ENCODE measurements around the gene RYR2. TPM values are rescaled to one million over a fixed set of nuclear protein-coding genes. Genes with fewer than 3 reads are reported as not detected.
"Not testable (repeated sequence)": the region's sequence is repeated elsewhere in the genome, so short reads cannot be mapped to it uniquely, and the experiment has no call there.

Gene RYR2
- total and polyA plus RNA-seq, 4 donors: 2.6 to 128 (median 17.7) TPM

DNA sequence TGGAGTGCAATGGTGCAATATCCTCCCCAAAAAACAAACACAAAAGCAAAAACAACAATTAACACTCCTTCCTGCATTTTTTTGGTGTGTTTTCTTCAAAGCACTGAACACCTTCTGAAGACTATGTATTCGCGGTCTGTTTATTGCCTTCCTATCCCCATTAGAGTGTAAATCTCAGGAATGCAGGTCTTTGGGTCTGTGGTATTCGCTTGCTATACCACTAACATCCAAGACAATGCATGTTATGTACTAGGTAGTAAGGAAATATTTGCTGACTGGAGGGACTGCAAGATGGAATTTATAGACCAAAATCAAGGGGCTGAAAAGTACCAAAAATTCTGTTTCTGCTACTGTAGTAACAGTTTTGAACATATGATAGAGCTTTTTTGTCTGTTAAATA lies 299.4 kb downstream of the RYR2 start:
- Histone ChIP-seq H3K36me3 (ENCODE audit: control insufficient read depth in 1 of 2, insufficient read depth in 2 of 2, low read length in 1 of 2) (no peaks in the 10 kb centered on the region), H3K9me3 (ENCODE audit: control insufficient read depth, low read length) (no peaks in the 10 kb centered on the region), H3K27ac (ENCODE audit: low read depth in 1 of 2, low read length in 2 of 2) (no peak overlapping the region), H3K4me1 (ENCODE audit: control insufficient read depth in 1 of 2, insufficient read depth in 2 of 2, low read length in 2 of 2) (no peaks in the 10 kb centered on the region), H3K4me3 (ENCODE audit: low read length in 2 of 2) (no peak overlapping the region), H3K27me3 (ENCODE audit: control insufficient read depth in 1 of 2, insufficient read depth in 2 of 2, low read length in 1 of 2) (no peaks in the 10 kb centered on the region)
- DNase-seq (no peak), ATAC-seq (ENCODE audit: low FRiP score) (no peak)
- 72 to 79% methylated on average over 3 of the region's 3 CpGs for WGBS, 2 donors
- intact Hi-C loops (cut with DNase I): no loop called here

GRCh38 chr1:237342730-237343129 lies 300.7 kb downstream of the RYR2 start:
- ATAC-seq (ENCODE audit: low FRiP score) (no peak), DNase-seq (no peak)
- Histone ChIP-seq H3K9me3 (ENCODE audit: control insufficient read depth, low read length) (no peaks in the 10 kb centered on the region), H3K27me3 (ENCODE audit: control insufficient read depth in 1 of 2, insufficient read depth in 2 of 2, low read length in 1 of 2) (no peaks in the 10 kb centered on the region), H3K4me1 (ENCODE audit: control insufficient read depth in 1 of 2, insufficient read depth in 2 of 2, low read length in 2 of 2) (no peaks in the 10 kb centered on the region), H3K27ac (ENCODE audit: low read depth in 1 of 2, low read length in 2 of 2) (no peak overlapping the region), H3K4me3 (ENCODE audit: low read length in 2 of 2) (no peak overlapping the region), H3K36me3 (ENCODE audit: control insufficient read depth in 1 of 2, insufficient read depth in 2 of 2, low read length in 1 of 2) (no peaks in the 10 kb centered on the region)
- intact Hi-C loops (cut with DNase I): no loop called here
- 95 to 97% methylated on average over 6 of the region's 6 CpGs for WGBS, 2 donors

DNA sequence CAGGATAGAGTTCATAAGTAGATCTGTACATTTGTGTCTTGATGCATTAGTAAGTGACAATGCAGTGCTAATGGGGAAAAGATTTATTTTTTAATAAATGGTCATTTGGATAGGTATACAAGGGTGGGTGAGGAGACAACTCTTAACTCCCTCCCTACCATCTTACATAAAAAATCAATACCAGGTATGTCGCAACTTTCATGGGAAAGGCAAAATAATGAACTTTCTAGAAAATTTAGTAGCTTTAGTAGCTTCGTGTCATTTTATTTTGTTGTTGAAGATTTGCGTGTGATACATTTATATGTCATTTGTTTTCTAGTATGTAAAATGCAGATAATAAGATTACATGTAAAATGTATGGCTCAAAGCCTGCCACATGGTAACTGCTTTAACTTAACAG lies 310.8 kb downstream of the RYR2 start:
- Histone ChIP-seq H3K9me3 (ENCODE audit: control insufficient read depth, low read length) (no peaks in the 10 kb centered on the region), H3K4me1 (ENCODE audit: control insufficient read depth in 1 of 2, insufficient read depth in 2 of 2, low read length in 2 of 2) (peaks cover 0 to 3% of the 10 kb centered on the region in 2 donors), H3K27me3 (ENCODE audit: control insufficient read depth in 1 of 2, insufficient read depth in 2 of 2, low read length in 1 of 2) (no peaks in the 10 kb centered on the region), H3K36me3 (ENCODE audit: control insufficient read depth in 1 of 2, insufficient read depth in 2 of 2, low read length in 1 of 2) (no peaks in the 10 kb centered on the region), H3K27ac (ENCODE audit: low read depth in 1 of 2, low read length in 2 of 2) (no peak overlapping the region), H3K4me3 (ENCODE audit: low read length in 2 of 2) (no peak overlapping the region)
- no peak for DNase-seq
- no peak for ATAC-seq (ENCODE audit: low FRiP score)
- WGBS, 2 donors: 94% methylated on average over 3 of the region's 3 CpGs
- intact Hi-C loops (cut with DNase I): no loop called here

- ATAC-seq (ENCODE audit: low FRiP score) (no peak), DNase-seq (no peak)
- 86 to 87% methylated on average over 4 of the region's 4 CpGs for WGBS, 2 donors
- Histone ChIP-seq H3K36me3 (ENCODE audit: control insufficient read depth in 1 of 2, insufficient read depth in 2 of 2, low read length in 1 of 2) (no peaks in the 10 kb centered on the region), H3K4me3 (ENCODE audit: low read length in 2 of 2) (no peak overlapping the region), H3K4me1 (ENCODE audit: control insufficient read depth in 1 of 2, insufficient read depth in 2 of 2, low read length in 2 of 2) (peaks cover 0 to 3% of the 10 kb centered on the region in 2 donors), H3K27me3 (ENCODE audit: control insufficient read depth in 1 of 2, insufficient read depth in 2 of 2, low read length in 1 of 2) (no peaks in the 10 kb centered on the region), H3K27ac (ENCODE audit: low read depth in 1 of 2, low read length in 2 of 2) (no peak overlapping the region), H3K9me3 (ENCODE audit: control insufficient read depth, low read length) (no peaks in the 10 kb centered on the region)
- intact Hi-C loops (cut with DNase I): no loop called here
Observed at GRCh38 chr1:237353918-237354317, 311.9 kb downstream of the RYR2 start.

DNA sequence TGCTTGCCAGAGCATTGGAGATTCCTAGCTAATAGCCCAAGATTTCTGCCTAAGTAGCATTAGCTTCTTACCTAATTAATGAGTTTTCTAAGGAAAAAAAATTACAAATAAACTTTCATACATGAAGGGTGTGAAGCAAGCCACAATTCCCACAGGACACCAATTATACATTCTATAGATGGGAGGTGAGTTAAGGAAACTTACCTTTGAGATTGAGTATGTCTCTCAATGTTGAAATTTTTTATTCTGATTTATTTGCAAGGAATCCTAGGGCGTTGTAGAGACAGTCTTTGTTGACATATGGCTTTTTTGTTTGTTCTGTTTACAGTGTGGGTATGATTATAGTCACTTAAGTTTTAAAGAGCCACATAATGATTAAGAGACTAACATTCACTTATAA lies 313.0 kb downstream of the RYR2 start:
- Histone ChIP-seq H3K4me3 (ENCODE audit: low read length in 2 of 2) (no peak overlapping the region), H3K9me3 (ENCODE audit: control insufficient read depth, low read length) (no peaks in the 10 kb centered on the region), H3K36me3 (ENCODE audit: control insufficient read depth in 1 of 2, insufficient read depth in 2 of 2, low read length in 1 of 2) (no peaks in the 10 kb centered on the region), H3K27me3 (ENCODE audit: control insufficient read depth in 1 of 2, insufficient read depth in 2 of 2, low read length in 1 of 2) (no peaks in the 10 kb centered on the region), H3K27ac (ENCODE audit: low read depth in 1 of 2, low read length in 2 of 2) (no peak overlapping the region), H3K4me1 (ENCODE audit: control insufficient read depth in 1 of 2, insufficient read depth in 2 of 2, low read length in 2 of 2) (peaks cover 0 to 3% of the 10 kb centered on the region in 2 donors)
- ATAC-seq (ENCODE audit: low FRiP score) (no peak), DNase-seq (no peak)
- intact Hi-C loops (cut with DNase I): no loop called here
- WGBS, 2 donors: 80 to 82% methylated on average over 1 of the region's 1 CpG

GRCh38 chr1:237358555-237358954 lies 316.6 kb downstream of the RYR2 start:
- no peak overlapping the region for H3K4me3 ChIP-seq (ENCODE audit: low read length in 2 of 2)
- no peak for DNase-seq
- peaks cover 0 to 3% of the 10 kb centered on the region in 2 donors for H3K4me1 ChIP-seq (ENCODE audit: control insufficient read depth in 1 of 2, insufficient read depth in 2 of 2, low read length in 2 of 2)
- ATAC-seq (ENCODE audit: low FRiP score): no peak
- intact Hi-C loops (cut with DNase I): no loop called here
- H3K36me3 ChIP-seq (ENCODE audit: control insufficient read depth in 1 of 2, insufficient read depth in 2 of 2, low read length in 1 of 2): no peaks in the 10 kb centered on the region
- H3K27ac ChIP-seq (ENCODE audit: low read depth in 1 of 2, low read length in 2 of 2): no peak overlapping the region
- H3K27me3 ChIP-seq (ENCODE audit: control insufficient read depth in 1 of 2, insufficient read depth in 2 of 2, low read length in 1 of 2): no peaks in the 10 kb centered on the region
- WGBS, 2 donors: 94 to 97% methylated on average over 1 of the region's 1 CpG
- no peaks in the 10 kb centered on the region for H3K9me3 ChIP-seq (ENCODE audit: control insufficient read depth, low read length)

DNA sequence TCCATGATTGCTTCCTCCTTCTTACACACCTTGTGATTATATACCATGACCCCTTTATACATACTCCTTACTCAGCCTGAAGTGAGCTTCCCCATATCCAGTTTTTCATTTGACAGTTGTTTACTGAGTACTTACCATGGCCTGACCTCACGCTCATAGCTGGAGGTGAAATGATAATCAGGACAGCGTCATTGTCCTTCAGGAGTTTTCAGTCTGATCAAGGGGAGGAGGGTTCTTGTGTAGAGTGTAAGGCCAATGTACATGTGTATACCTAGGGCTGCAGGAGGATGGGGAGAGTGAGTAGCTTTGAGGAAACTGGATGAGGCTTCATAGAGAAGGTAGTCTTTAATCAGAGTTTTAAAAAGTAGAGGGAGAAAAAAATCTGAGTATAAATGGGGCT lies 325.8 kb downstream of the RYR2 start:
- ATAC-seq (ENCODE audit: low FRiP score): no peak
- Histone ChIP-seq H3K9me3 (ENCODE audit: control insufficient read depth, low read length) (no peaks in the 10 kb centered on the region), H3K4me1 (ENCODE audit: control insufficient read depth in 1 of 2, insufficient read depth in 2 of 2, low read length in 2 of 2) (no peaks in the 10 kb centered on the region), H3K27me3 (ENCODE audit: control insufficient read depth in 1 of 2, insufficient read depth in 2 of 2, low read length in 1 of 2) (no peaks in the 10 kb centered on the region), H3K36me3 (ENCODE audit: control insufficient read depth in 1 of 2, insufficient read depth in 2 of 2, low read length in 1 of 2) (no peaks in the 10 kb centered on the region), H3K4me3 (ENCODE audit: low read length in 2 of 2) (no peak overlapping the region), H3K27ac (ENCODE audit: low read depth in 1 of 2, low read length in 2 of 2) (no peak overlapping the region)
- intact Hi-C loops (cut with DNase I): no loop called here
- no peak for DNase-seq
- 90 to 91% methylated on average over 2 of the region's 2 CpGs for WGBS, 2 donors

- intact Hi-C loops (cut with DNase I); DNase-seq; H3K4me3 ChIP-seq (ENCODE audit: low read length in 2 of 2); H3K9me3 ChIP-seq (ENCODE audit: control insufficient read depth, low read length); ATAC-seq (ENCODE audit: low FRiP score); H3K27ac ChIP-seq (ENCODE audit: low read depth in 1 of 2, low read length in 2 of 2); H3K27me3 ChIP-seq (ENCODE audit: control insufficient read depth in 1 of 2, insufficient read depth in 2 of 2, low read length in 1 of 2); H3K36me3 ChIP-seq (ENCODE audit: control insufficient read depth in 1 of 2, insufficient read depth in 2 of 2, low read length in 1 of 2); H3K4me1 ChIP-seq (ENCODE audit: control insufficient read depth in 1 of 2, insufficient read depth in 2 of 2, low read length in 2 of 2): not testable (repeated sequence)
- 95 to 96% methylated on average over 2 of the region's 3 CpGs for WGBS, 2 donors
Observed at GRCh38 chr1:237371477-237371876, 329.5 kb downstream of the RYR2 start.

DNA sequence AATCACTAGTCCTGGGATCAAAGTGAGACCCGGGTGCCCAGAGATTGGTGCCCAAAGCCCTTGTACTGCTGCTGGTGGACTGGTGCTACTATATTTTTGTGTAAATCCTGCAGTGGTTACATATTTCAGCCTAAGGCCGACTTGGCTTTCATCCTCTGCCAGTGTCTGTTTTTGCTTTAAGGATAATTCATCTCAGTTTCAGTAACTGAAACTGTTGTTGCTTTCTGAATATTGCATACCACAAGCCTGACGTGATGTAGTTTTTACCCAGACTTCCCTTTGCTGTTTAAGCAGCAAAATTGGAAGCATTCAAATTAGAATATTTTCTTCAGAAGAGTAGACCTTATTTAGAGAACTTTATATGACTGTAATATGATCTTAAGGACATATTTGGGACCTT lies 341.8 kb downstream of the RYR2 start:
- H3K27ac ChIP-seq (ENCODE audit: low read depth in 1 of 2, low read length in 2 of 2): peak overlapping the region; percentile 26 to 93
- H3K36me3 ChIP-seq (ENCODE audit: control insufficient read depth in 1 of 2, insufficient read depth in 2 of 2, low read length in 1 of 2): no peaks in the 10 kb centered on the region
- no peaks in the 10 kb centered on the region for H3K9me3 ChIP-seq (ENCODE audit: control insufficient read depth, low read length)
- intact Hi-C loops (cut with DNase I): loop anchor here (10.0 kb wide), 2 partner anchors 159 to 509 kb away; no protein-coding TSS in a partner anchor
- DNase-seq: no peak
- WGBS, 2 donors: 6 to 7% methylated on average over 3 of the region's 3 CpGs
- H3K4me1 ChIP-seq (ENCODE audit: control insufficient read depth in 1 of 2, insufficient read depth in 2 of 2, low read length in 2 of 2): peaks cover 0 to 6% of the 10 kb centered on the region in 2 donors
- ATAC-seq (ENCODE audit: low FRiP score): no peak
- H3K4me3 ChIP-seq (ENCODE audit: low read length in 2 of 2): no peak overlapping the region
- no peaks in the 10 kb centered on the region for H3K27me3 ChIP-seq (ENCODE audit: control insufficient read depth in 1 of 2, insufficient read depth in 2 of 2, low read length in 1 of 2)
